HG03520 (cell line): ENCODE results near the gene NFKBIL1.
"Not testable (repeated sequence)": the region's sequence is repeated elsewhere in the genome, so short reads cannot be mapped to it uniquely, and the experiment has no call there.

Experiments
- ATAC-seq: cut with Tn5 transposase; IDR thresholded peaks from one replicate; pipeline ENCODE4 v1.9.1; 2021; ENCODE audit warnings: mild to moderate bottlenecking, moderate library complexity; ENCODE audit not compliant: unreplicated experiment

Gene NFKBIL1

GRCh38 chr6:31546958-31547726 lies at the start of gene NFKBIL1:
TSS of gene NFKBIL1 (plus strand) at chr6:31547608. CDS start at chr6:31547695, 87 bp downstream.
- ATAC-seq, result peak; percentile 59

- no peak for ATAC-seq
These were observed 48.7 kb upstream of the NFKBIL1 start for GRCh38 chr6:31498748-31499147.

- not testable (repeated sequence) for ATAC-seq
These were observed 47.8 kb upstream of the NFKBIL1 start for GRCh38 chr6:31499648-31500047.

GRCh38 chr6:31502586-31502985 lies 44.8 kb upstream of the NFKBIL1 start:
- ATAC-seq, result no peak

- ATAC-seq, result not testable (repeated sequence)
These were observed 38.4 kb upstream of the NFKBIL1 start for GRCh38 chr6:31509036-31509435.

- ATAC-seq, result no peak
These were observed 37.4 kb upstream of the NFKBIL1 start for GRCh38 chr6:31510007-31510406.

- ATAC-seq, result no peak
These were observed 33.8 kb upstream of the NFKBIL1 start for GRCh38 chr6:31513456-31514165.

- no peak for ATAC-seq
These were observed 25.6 kb upstream of the NFKBIL1 start for GRCh38 chr6:31521835-31522234.

GRCh38 chr6:31525553-31525931 lies 21.9 kb upstream of the NFKBIL1 start:
- ATAC-seq, result no peak

- no peak for ATAC-seq
These were observed 21.3 kb upstream of the NFKBIL1 start for GRCh38 chr6:31525932-31526591.

GRCh38 chr6:31528307-31528777 lies 19.1 kb upstream of the NFKBIL1 start:
- ATAC-seq, result no peak

GRCh38 chr6:31528821-31529328 lies 18.5 kb upstream of the NFKBIL1 start, which contains the start of gene MCCD1:
TSS of gene MCCD1 (plus strand) at chr6:31528962. CDS start at chr6:31529015, 53 bp downstream.
- ATAC-seq, result no peak

- ATAC-seq, result no peak
These were observed 17.9 kb upstream of the NFKBIL1 start for GRCh38 chr6:31529329-31530150.

GRCh38 chr6:31530659-31531058 lies 16.7 kb upstream of the NFKBIL1 start:
- ATAC-seq, result no peak

GRCh38 chr6:31531162-31531561 lies 16.2 kb upstream of the NFKBIL1 start:
- ATAC-seq, result no peak

GRCh38 chr6:31531771-31532643 lies 15.4 kb upstream of the NFKBIL1 start:
- no peak for ATAC-seq

GRCh38 chr6:31532644-31533454 lies 14.6 kb upstream of the NFKBIL1 start:
- ATAC-seq, result no peak

GRCh38 chr6:31533455-31533841 lies 14.0 kb upstream of the NFKBIL1 start:
- no peak for ATAC-seq

- no peak for ATAC-seq
These were observed 13.4 kb upstream of the NFKBIL1 start for GRCh38 chr6:31534011-31534410.
